ENCODE measurements around the gene TRIM50. TPM values are rescaled to one million over a fixed set of nuclear protein-coding genes. Genes with fewer than 3 reads are reported as not detected.

Gene TRIM50
- total and polyA plus RNA-seq, 9 of the 15 experiments (the other 6 are each of a cell fraction or from before 2014, with no cell fraction given), result not detected

- no peak for TF ChIP-seq MIER1 (IDR thresholded peaks at IDR 0.05; ENCODE audit: low read depth)
- no peak for TF ChIP-seq PCBP1 (IDR thresholded peaks at IDR 0.05; ENCODE audit: low read depth, low read length, poor library complexity, severe bottlenecking)
- TF ChIP-seq NR1H2 (CRISPR knock-in tag; IDR thresholded peaks at IDR 0.05), result no peak
- TF ChIP-seq NFATC3 (IDR thresholded peaks at IDR 0.05), result no peak
- no peak for TF ChIP-seq RFX7 (CRISPR knock-in tag; IDR thresholded peaks at IDR 0.05)
- TF ChIP-seq TCF3 (CRISPR knock-in tag; IDR thresholded peaks at IDR 0.05), result no peak
- TF ChIP-seq BCL6 (CRISPR knock-in tag; IDR thresholded peaks at IDR 0.05), result no peak
- TF ChIP-seq ZNF449 (CRISPR knock-in tag; IDR thresholded peaks at IDR 0.05), result no peak
Observed at GRCh38 chr7:73350306-73351068, 22.6 kb upstream of the TRIM50 start (continued).

- POLR2A ChIA-PET, result no interaction called here
- no peaks in the 10 kb centered on the region for H3K9me1 ChIP-seq (ENCODE audit: control insufficient read depth, insufficient read depth, low read length)
- WGBS (ENCODE audit: insufficient coverage, low coverage, missing lambda C conversion rate), result under 1% methylated on average over 6 of the region's 6 CpGs
Observed at GRCh38 chr7:73349763-73350162, 21.9 kb upstream of the TRIM50 start.

More at GRCh38 chr7:73349763-73350162, 21.9 kb upstream of the TRIM50 start:
- in situ Hi-C loops (cut with MboI) (no loop called here), intact Hi-C loops (cut with micrococcal nuclease) (no loop called here)
- DNase-seq (ENCODE audit: extremely low read depth in 1 of 4, low spot score in 3 of 4), result no peak
- H3K27ac ChIP-seq (ENCODE audit: extremely low read depth, low read depth, low read length), result no peak overlapping the region
- no peak overlapping the region for H3K4me3 ChIP-seq
- no peak for ATAC-seq
- CTCF ChIA-PET (ENCODE audit: low intra/inter-chr PET ratio), result no interaction called here
- H3K79me2 ChIP-seq (ENCODE audit: control insufficient read depth, insufficient read depth, low read length), result no peaks in the 10 kb centered on the region
- H3K27me3 ChIP-seq (ENCODE audit: control insufficient read depth in 2 of 2, insufficient read depth in 2 of 2, low read length in 2 of 2), result peaks cover 61 to 89% of the 10 kb centered on the region in 2 experiments
- peaks cover 0 to 4% of the 10 kb centered on the region in 2 experiments; a peak in 1 of 5 replicates for H3K4me1 ChIP-seq (replicated peaks in 1 of 2; ENCODE audit: control insufficient read depth in 2 of 2, insufficient read depth in 2 of 2, low read length in 2 of 2)
- no peaks in the 10 kb centered on the region; the same call in 1 of the 2 replicates for H3K9me3 ChIP-seq (replicated peaks; ENCODE audit: control insufficient read depth, insufficient read depth, low read depth, low read length)
- no peak overlapping the region for H2AFZ ChIP-seq (ENCODE audit: low read depth, low read length)
- no peaks in the 10 kb centered on the region for H4K20me1 ChIP-seq (replicated peaks; ENCODE audit: control insufficient read depth, insufficient read depth, low read length)
- TF ChIP-seq ERF (CRISPR knock-in tag; IDR thresholded peaks at IDR 0.05), result no peak
- TF ChIP-seq ZBTB12 (CRISPR knock-in tag; IDR thresholded peaks at IDR 0.05), result no peak
- no peak for TF ChIP-seq KLF16 (IDR thresholded peaks at IDR 0.05)
- TF ChIP-seq BHLHE40 (IDR thresholded peaks at IDR 0.05; ENCODE audit: low read length), result no peak
- no peak for TF ChIP-seq TAF7 (tag; IDR thresholded peaks at IDR 0.05)
- no peak for FAIRE-seq
- no TSS peak for BruUV-seq (replicated peaks)
- H3K9ac ChIP-seq (ENCODE audit: insufficient read depth in 1 of 2, low read depth in 2 of 2, low read length in 2 of 2), result no peak overlapping the region
- no peaks in the 10 kb centered on the region for H3K36me3 ChIP-seq (ENCODE audit: control insufficient read depth, insufficient read depth, low read length)
- no peak overlapping the region for H3K4me2 ChIP-seq (ENCODE audit: insufficient read depth, low read length)
